HG02970 (cell line): ENCODE measurements around the gene NELFA.

Experiments used
- ATAC-seq: cut with Tn5 transposase; IDR thresholded peaks from one replicate; pipeline ENCODE4 v1.9.1; 2021; ENCODE audit warnings: mild to moderate bottlenecking, moderate library complexity, moderate number of reproducible peaks; ENCODE audit not compliant: unreplicated experiment, low FRiP score

The NELFA gene

DNA sequence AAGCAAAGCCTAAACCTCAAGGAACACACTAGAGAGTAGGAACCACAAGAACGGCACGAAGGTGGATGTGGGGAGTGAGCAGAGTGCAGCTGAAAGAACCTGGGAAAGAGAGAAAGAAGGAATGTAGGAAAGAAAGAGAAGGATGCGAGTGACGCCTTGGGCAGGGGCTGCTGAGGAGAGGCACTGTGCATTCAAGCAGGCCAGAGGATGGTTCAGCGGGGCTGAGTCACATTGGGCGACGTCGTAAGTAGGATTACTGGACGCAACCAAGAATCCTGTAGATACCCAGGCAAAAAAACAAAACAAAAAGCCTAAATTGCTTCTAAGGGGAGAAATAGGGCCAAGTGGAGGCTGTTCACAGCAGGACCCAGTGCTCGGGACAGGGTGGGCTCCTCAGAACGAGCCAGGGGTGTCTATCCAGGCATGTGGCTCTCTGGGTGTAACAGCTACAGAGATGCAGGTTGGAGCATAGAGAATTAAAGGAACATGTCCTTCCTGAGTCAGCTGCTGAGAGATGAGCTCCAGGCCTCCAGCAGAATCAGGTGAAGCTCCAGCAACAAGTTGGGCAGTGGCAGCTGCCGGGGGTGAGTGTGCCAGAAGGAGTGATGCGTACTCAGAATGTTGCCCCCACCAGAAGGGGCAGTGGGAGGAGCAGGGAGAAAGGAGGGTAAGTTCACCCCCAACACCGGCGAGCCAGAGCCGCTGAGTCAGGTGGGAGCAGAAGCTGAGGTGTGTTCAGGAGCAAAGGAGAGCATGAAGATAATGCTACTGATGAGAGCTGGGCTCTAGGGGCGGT, 38.6 kb downstream of the NELFA start:
- no peak for ATAC-seq

DNA sequence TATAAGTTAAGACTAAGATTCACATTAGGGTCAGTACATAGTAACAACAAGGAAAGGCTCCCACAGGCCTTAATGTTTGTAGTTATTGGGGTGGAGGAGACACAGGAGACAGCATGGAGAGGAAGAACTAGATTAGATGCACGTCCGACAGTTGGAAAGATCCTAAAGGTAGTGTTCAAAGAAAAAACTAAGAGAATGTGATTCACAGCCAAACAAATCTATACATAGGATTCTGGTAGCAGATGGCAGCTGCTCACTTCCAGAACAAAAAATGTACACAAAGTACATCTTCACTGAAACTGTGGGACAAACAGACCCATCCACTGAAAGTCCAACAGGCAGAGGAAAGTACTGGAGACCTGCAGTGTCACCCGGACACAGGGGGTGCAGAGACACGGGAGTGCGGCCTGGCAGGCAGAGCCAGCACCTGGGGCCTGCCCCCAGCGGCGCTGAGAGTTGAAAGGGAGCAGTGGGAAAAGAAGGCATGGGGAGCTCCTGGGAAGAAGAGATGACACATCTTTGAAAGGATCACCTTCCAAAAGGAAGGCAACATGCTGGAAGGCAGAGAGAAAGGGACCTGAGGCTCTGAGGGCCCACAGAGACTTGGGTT, 40.0 kb downstream of the NELFA start:
- ATAC-seq, result no peak

DNA sequence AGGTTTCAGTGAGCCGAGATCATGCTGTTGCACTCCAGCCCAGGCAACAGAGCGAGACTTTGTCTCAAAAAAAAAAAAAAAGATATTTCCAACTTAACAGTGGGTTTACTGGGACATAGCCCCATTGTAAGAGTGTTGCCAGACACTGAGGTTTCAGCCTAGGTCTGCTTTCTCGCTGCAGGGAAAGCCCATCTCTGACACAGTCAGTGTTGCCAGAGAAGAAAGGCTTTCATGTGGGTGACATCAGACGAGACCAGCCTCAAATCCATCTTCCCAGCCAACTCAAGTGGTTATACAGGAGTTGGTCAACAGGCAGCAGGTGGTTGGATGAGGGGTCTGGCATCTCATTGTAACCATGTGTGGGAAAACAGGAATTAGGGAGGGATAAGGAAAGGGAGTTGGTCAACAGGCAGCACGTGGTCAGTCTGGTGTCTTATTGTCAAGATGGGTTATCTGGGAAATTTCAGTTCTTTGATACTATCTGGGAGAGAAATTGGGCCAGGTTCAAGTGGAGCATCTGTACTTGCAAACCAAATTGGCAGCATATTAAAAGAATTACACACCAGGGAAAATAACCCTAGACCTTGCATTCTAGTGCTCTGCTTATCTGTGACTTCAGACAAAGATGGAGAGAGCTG, 41.1 kb downstream of the NELFA start:
- no peak for ATAC-seq

DNA sequence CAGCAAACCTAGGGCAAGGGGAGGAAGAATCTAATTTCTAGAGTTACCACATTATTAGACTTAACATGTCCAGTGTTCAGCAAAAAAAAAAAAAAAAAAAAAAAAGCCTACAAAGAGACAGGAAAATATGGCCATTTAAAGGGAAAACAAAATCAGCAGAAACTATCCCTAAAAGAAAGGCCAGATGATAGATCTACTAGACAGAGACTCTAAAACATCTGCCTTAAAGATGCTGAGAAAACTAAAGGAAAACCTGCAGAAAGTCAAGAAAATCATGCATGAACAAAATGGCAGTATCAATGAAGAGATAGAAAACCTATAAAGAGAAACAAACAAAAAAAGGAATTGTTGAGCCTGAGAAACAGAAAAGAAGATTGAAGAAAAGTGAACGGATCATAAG, 43.8 kb downstream of the NELFA start:
- ATAC-seq, result no peak

DNA sequence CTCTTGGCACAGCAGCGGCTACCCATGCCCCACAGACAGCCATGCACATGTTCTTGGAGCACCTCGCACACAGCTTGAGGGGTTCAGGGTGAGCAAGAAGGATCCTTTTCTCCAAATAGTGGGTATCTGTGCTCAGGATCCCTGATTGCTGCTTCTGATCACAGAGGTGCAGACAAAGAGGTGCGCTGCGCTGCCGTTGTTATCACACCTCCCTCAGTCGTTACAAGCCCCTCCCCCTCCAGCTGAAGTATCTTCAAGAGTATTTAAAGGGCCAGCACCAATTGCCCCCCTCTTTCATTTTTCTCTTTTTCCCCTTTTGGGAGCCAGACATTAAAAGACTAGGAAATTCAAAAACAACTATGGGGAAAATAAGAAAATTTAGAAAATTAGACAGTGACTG, 44.3 kb downstream of the NELFA start:
- ATAC-seq, result no peak

DNA sequence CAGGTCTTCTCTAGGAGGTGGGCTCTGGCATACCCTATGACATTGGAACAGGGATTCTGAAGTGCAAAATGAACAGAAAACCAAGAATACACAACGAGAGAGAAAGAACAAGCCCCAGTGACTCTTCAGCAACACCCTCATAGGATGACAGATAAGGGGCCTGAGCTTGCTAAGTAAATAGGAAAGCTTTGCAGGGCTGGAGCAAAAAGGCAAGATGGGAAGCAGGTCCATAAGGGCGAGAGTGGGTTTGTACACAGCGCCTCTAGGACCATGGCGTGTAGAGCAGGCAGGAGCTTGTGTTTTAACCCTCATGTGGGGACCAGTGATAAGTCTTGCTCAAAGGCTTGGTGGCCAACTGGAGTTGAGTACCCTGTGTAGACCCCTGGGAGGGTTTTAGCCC, 45.8 kb downstream of the NELFA start:
- ATAC-seq, result no peak

DNA sequence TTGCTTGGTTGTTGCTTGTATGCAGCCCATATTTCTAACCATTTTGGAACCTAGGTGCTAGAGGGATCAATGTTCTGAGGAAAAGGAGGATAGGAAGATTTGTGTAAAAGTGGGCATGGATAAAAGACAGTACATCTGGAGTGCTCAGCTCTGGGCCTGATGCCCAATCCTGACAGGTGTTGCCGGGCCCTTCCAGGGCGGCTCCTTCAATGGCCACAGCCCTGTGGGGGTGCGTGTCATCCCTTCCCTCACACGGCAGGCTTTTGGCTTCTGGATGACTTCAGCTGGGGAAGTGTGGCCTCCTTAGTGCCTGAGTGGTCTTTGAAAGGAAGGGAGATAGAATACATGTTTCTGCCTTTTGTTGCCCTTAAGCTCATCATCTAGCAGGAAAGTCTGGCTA, 47.2 kb downstream of the NELFA start:
- ATAC-seq, result no peak

DNA sequence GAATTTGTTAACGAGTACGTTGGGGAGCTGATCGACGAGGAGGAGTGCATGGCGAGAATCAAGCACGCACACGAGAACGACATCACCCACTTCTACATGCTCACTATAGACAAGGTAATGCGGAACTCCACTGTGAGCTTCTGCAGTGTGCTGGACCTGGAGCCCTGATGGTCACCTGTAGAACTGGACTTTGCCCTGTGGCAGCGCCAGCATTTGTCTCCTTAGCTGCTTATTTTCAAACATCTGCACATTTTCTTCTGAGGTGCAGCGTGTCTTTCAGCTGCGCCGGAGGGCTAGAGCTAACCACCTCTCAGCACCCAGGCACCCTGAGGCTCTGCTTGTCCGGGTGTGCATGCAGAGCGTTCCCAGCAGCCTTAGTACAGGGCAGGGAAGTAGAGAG, 47.7 kb downstream of the NELFA start:
- no peak for ATAC-seq

DNA sequence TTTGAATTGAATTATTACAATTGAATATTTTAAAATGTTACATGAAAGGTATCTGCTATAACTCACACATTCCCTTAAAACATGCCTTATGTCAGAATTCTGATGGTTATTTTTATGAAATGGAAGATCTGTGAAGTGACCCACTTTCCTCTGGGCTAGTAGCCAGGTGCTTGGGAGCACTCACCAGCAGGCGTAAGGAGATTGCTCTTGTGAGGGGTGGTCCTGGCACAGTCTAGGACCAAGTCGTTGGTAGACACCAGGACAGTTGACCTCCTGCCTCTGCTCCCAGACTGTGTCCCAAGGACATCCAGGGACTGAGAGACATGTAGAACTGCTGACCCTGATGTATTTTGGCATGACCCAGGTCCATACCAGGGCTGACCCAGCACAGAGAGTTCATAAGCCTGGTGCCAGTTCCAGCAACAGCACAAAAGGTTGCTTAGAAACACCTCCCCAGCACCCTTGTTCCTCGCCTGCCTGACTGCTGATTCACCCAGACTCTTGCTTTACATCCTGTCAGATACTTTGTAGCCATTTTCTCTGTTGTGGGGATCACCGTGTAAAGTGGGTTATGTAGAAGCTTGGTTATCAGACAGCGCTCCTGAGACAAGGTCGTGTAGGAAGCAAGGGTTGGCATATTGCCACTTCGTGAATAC, 48.5 kb downstream of the NELFA start:
- ATAC-seq, result no peak

DNA sequence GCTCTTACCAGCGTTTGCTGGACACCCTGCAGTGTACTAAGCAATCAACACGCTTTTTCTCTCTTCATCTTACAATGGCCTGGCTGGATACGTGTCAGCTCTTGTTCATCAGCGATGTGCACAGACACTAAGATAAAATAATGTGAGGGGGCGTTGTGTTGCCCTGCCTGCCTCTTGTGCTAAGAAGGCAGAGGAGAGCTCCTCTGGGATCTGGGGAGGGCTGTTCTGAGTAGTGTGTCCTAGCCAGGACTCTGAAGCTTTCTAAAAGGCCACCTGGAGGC, 49.7 kb downstream of the NELFA start:
- no peak for ATAC-seq

DNA sequence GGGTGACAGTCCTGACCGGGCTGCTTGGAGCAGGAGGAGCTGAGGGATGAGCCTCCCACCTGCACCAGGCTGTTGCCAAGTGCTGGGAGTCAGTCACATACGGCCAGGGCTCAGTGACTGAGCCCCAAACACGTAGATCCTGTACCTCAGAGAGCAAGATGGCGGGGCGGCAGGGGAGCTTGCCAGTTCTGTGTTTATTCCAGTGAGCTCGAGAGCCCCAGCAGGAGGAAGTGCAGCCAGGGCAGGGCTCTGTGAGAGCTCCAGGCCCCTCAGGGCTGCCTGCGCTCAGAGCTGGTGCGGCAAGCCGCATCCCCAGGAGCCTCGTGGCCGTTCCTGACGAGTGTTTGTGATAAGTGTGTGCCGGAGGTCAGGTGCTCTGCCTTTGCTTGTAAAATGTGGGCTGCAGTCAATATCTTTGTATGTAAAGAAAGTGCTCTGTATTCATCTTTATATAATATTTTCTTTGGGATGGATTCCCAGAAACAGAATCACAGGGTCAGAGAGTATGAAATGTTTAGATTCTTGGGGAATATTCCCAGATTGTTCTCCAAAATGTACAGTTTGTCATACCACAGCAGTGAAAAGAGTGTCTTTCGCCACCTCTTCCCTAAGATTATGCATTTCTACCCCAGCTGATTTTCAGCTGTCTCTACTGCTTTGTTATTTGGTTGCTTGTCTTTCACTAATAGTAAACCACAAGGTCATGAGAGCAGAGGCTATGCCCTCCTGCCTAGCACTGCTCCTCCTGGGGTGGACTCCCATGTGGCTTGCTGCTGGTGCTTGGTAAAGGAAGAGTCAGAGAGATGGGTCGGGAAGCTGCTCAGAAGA, 50.3 kb downstream of the NELFA start:
- ATAC-seq, result no peak

DNA sequence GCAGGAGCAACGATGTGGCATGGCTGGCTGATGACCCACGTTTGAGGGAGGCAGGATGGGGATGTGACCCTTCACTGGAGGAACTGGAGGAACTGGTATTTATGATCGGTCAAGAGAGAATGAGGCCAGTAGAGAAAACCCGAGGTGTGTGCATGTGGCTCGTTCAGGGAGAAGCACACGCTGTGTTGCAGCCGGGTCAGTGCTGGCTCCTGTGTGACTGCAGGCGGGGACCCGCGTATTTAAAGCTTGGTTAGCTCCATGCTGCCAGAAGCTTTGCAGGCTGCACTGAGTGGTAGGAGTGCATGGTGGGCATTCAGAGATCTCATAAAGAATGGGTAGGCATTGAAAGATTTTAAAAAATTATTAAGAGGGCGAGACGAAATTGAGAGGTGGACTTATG, 52.1 kb downstream of the NELFA start:
- no peak for ATAC-seq

DNA sequence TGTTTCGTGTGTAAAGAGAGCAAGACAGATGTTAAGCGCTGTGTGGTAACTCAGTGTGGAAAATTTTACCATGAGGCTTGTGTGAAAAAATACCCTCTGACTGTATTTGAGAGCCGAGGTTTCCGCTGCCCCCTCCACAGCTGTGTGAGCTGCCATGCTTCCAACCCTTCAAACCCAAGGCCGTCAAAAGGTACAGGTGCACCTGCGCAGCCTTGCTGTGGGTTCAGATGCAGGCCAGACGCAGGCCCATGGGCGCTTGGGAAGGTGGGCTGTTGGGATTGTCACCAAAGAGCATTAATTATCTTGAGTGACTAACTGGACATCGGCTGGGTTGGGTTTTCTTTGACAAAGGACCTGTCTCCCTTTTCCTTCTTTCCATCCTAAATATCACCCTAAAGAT, 55.4 kb downstream of the NELFA start:
- no peak for ATAC-seq

DNA sequence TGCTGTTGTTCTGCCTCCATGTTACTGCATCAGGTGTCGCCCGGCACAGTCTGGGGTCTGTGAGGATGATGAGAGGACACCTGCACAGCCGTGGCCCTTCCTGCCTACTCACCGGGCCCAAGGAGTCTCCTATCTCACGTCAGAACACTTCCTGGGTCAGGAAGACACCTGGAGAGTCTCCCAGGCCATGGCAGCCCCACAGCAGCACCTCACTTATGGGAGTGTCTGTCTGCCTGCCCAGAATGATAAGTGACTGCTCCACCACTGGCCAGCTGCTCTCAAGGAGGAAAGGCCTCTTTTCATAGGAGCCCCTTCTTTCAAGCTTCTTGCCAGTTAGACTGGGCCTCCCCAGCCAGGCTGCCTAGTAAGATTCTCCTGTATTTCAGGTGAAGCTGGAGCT, 56.1 kb downstream of the NELFA start:
- ATAC-seq, result no peak

DNA sequence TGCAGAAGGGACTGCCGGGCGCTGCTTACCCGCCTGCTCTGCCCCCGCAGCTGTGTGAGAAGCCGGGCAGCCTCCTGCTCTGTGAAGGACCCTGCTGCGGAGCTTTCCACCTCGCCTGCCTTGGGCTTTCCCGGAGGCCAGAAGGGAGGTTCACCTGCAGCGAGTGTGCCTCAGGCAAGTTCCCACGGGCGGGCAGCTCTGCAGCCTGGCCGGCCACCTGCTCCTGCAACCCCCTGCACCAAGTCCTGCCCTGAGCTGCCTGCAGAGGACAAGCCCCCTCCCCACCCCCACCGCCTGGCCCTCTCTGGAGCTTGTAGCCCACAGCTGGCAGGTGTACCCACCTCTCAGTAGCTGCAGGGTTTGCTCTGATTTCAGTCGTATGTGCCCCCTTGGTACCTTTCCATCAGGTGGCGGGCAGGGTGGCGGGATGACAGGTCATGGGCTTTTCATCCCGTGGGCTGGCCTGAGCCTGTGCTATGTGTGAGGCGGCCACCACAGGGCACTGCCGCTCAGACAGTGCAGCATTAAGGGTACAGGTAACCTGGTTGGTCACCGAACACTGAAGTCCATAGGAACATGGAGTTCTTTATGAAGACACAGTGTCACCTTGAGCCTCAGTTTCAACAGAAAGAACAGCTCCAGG, 56.6 kb downstream of the NELFA start:
- ATAC-seq, result no peak

DNA sequence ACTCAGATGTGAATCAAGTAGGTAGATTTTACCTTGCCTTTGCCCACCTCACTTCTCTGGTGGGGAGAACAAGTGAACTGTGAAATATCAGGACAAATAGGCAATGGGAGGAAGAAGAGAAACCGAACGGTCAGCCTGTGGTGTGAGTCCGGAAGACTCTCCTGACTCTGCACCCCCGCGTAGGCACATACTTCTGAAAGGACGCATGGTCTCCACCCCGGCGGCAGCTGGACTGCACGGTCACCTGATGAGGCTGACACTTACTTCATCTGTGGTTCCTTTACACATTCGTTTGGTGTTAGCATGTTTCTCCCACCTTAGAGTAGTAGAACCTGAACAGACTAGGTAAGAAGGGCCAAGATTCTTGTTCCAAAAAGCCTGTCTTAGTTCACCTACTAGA, 58.4 kb downstream of the NELFA start:
- ATAC-seq, result no peak

DNA sequence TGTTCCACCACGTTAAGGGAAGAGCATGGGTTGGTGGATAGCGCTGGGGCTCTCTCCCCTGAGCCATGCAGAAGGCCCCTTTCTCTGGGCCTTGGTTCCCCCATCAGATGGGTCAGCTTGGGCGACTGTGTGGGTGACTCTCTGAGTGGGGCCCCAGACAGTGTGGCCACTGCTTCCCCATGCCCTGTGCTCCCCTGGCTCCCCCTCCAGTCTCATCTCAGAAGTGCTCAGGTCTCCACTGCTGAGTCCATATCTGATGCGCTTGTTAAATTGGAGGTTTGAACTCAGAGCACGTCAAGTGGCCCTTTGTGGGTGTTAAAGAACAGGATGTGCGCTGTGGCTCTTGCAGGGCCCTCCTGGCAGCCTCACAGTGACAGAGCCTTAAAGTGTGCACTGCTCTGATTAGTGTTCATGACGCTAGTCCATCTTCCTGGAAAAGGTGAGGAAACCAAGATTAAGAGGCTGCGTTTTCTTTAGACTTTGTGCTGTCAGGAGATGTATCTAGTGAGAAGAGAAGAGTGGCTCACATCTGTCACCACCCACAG, 59.8 kb downstream of the NELFA start:
- no peak for ATAC-seq

DNA sequence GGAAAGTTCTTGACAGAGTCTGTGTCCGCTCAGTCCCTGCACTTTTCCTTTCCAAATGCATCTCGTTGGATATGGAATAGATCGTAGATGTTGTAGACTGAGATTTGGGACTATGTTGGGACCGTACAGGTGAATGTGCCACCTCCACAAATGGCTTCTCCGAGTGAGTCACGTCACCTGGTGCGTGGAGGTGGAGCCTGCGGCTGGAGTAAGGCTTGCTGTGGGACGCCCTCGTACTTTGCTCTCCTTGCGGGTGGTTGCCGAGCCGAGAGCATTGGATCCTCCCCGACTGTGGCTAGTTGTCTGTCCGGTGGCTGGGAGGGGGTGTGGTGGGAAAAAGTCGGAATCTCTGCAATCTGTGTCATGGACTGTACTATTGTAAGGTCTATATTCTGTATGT, 60.5 kb downstream of the NELFA start:
- ATAC-seq, result no peak

DNA sequence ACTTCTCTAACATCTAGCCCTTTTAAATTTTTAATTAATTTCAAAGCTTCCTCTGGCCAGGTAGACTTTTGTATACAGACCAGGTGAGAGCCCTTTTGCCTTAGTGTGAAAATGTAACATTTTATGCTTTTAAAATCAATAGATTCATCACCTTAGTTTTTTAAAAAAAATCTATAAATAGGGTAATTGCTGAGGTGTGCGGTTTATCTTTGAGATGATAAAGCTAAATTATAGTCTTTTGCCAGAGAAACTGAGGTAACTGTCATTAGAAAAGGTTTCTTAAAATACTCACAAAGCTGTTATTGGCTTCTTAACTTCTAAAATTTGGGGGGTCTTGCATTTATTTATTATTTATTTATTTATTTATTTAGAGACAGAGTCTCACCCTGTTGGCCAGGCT, 62.9 kb downstream of the NELFA start:
- no peak for ATAC-seq
